Transverse colon (tissue), 4 donors: ENCODE measurements around the gene EDAR.

Experiments
- CTCF ChIP-seq, 5 experiments: fragments of 200-600 bp in 3 of 5; fragments of 450-650 bp in 2 of 5; sonication (generic) in 3 of 5; IDR thresholded peaks; 1 replicate in 2 of 5; 2 replicates in 3 of 5; pipeline ENCODE4 v1.5.1; 2016 to 2017; ENCODE audit warnings: antibody characterized with exemption in 5 of 5, inconsistent platforms in 3 of 5, mild to moderate bottlenecking in 2 of 5, moderate library complexity in 1 of 5
- EP300 ChIP-seq: sonication (generic); formaldehyde crosslinking; IDR thresholded peaks from one replicate; pipeline ENCODE4 v1.6.1; 2017; ENCODE audit warnings: antibody characterized with exemption, low read depth
- POLR2A ChIP-seq: fragments of 450-650 bp; IDR thresholded peaks from one replicate; pipeline ENCODE4 v1.6.1; 2016; ENCODE audit warnings: antibody characterized with exemption, mild to moderate bottlenecking, moderate library complexity
- POLR2AphosphoS5 ChIP-seq, 3 donors: sonication (generic); formaldehyde crosslinking; IDR thresholded peaks; one replicate each; pipeline ENCODE4 v1.6.1; 2016; ENCODE audit warnings: antibody characterized with exemption in 3 of 3

GRCh38 chr2:108906403-108907077 is 82.5 kb downstream of the EDAR start:
- no peak for TF ChIP-seq CTCF (IDR thresholded peaks at IDR 0.05)
- TF ChIP-seq POLR2AphosphoS5 (IDR thresholded peaks at IDR 0.05): no peak
- no peak for TF ChIP-seq POLR2A
- TF ChIP-seq EP300: no peak
